ENCODE results near the gene FRYL. TPM values are rescaled to one million over a fixed set of nuclear protein-coding genes. Genes with fewer than 3 reads are reported as not detected.
"Not testable (repeated sequence)": the region's sequence is repeated elsewhere in the genome, so short reads cannot be mapped to it uniquely, and the experiment has no call there.

The FRYL gene
- total RNA-seq, 4 donors from 2014 or later, result 14.5 to 43.7 (median 20.1) TPM

DNA sequence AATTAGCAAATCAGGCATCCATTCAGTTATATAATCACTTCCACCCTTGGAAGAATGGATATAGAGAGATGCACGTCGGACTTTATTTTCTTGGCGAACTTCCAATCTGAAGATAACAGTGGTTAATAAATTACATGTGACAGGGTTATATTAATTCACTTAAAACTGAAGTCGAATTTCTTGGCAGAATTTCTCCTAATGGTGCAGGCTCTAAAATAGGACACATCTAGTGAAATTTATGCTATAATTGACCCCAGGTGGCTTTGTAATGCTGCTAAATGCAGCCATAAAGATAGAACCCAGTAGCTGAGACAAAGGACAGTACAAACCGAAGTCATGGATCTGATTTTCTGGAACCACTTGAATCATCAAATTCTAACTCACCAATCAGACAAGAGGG, 317.7 kb downstream of the FRYL start:
- no peaks in the 10 kb centered on the region for H3K27me3 ChIP-seq

GRCh38 chr4:48461000-48461399, 319.1 kb downstream of the FRYL start:
- intact Hi-C loops (cut with DNase I; ENCODE audit: low total_unique reads), result no loop called here
- H3K36me3 ChIP-seq, result no peaks in the 10 kb centered on the region
- no peak for DNase-seq
- in situ Hi-C loops (cut with MboI; ENCODE audit: low sequenced_read_pairs in 4 of 4), result loop anchor here in 1 of 4 donors (25.0 kb wide), 1 partner anchor 501 kb away; no protein-coding TSS in a partner anchor
- no peaks in the 10 kb centered on the region for H3K4me1 ChIP-seq
- no peak overlapping the region for H3K27ac ChIP-seq
- no peaks in the 10 kb centered on the region for H3K9me3 ChIP-seq
- no peaks in the 10 kb centered on the region for H3K27me3 ChIP-seq
- TF ChIP-seq POLR2A (IDR thresholded peaks at IDR 0.05) (no peak), CTCF (IDR thresholded peaks at IDR 0.05 in 4 of 5, conservative IDR thresholded peaks at IDR 0.05 in 1 of 5) (no peak)
- ATAC-seq, result no peak
- no peak overlapping the region for H3K4me3 ChIP-seq

More for the DNA sequence above, 317.7 kb downstream of the FRYL start:
- no peaks in the 10 kb centered on the region for H3K9me3 ChIP-seq
- DNase-seq (no peak), ATAC-seq (no peak)
- no peak overlapping the region for H3K4me3 ChIP-seq
- no peaks in the 10 kb centered on the region for H3K4me1 ChIP-seq
- TF ChIP-seq POLR2A (IDR thresholded peaks at IDR 0.05) (no peak), CTCF (IDR thresholded peaks at IDR 0.05 in 4 of 5, conservative IDR thresholded peaks at IDR 0.05 in 1 of 5) (no peak)
- in situ Hi-C loops (cut with MboI; ENCODE audit: low sequenced_read_pairs in 4 of 4), result loop anchor here in 1 of 4 donors (25.0 kb wide), 1 partner anchor 500 kb away; no protein-coding TSS in a partner anchor
- intact Hi-C loops (cut with DNase I; ENCODE audit: low total_unique reads), result no loop called here
- H3K36me3 ChIP-seq, result no peaks in the 10 kb centered on the region
- H3K27ac ChIP-seq, result no peak overlapping the region

DNA sequence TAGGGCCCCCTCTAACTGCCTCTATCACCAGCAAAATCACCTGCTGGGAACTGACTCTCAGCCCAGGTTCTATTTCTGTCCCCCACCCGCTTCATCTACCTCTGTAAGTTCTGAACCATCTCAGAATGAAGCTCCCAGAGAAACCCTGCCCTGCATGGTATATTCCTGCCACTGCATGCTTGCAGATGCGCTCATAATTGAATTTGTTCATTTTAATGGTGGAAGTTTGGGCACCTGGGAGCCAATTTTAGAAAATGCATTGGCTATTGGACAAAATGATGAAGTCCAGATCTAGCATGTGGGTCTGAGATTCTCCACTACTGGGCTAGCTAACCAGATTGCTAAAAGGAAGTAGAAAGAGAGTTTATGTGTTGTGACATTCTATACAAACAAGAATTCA, 325.5 kb downstream of the FRYL start:
- intact Hi-C loops (cut with DNase I; ENCODE audit: low total_unique reads) (no loop called here), in situ Hi-C loops (cut with MboI; ENCODE audit: low sequenced_read_pairs in 4 of 4) (loop anchor here in 1 of 4 donors (25.0 kb wide), 1 partner anchor 508 kb away; no protein-coding TSS in a partner anchor)
- H3K36me3 ChIP-seq, result no peaks in the 10 kb centered on the region
- H3K9me3 ChIP-seq, result no peaks in the 10 kb centered on the region
- no peaks in the 10 kb centered on the region for H3K27me3 ChIP-seq
- no peak overlapping the region for H3K27ac ChIP-seq
- no peak for TF ChIP-seq CTCF (IDR thresholded peaks at IDR 0.05 in 4 of 5, conservative IDR thresholded peaks at IDR 0.05 in 1 of 5)
- no peak for TF ChIP-seq POLR2A (IDR thresholded peaks at IDR 0.05)
- no peaks in the 10 kb centered on the region for H3K4me1 ChIP-seq
- ATAC-seq, result no peak
- no peak overlapping the region for H3K4me3 ChIP-seq
- no peak for DNase-seq

GRCh38 chr4:48451656-48452055, 328.4 kb downstream of the FRYL start:
- in situ Hi-C loops (cut with MboI; ENCODE audit: low sequenced_read_pairs in 4 of 4), result loop anchor here in 1 of 4 donors (25.0 kb wide), 1 partner anchor 511 kb away; no protein-coding TSS in a partner anchor

GRCh38 chr4:48450740-48451139, 329.3 kb downstream of the FRYL start:
- Histone ChIP-seq H3K4me1 (no peaks in the 10 kb centered on the region), H3K4me3 (no peak overlapping the region), H3K36me3 (no peaks in the 10 kb centered on the region), H3K27ac (no peak overlapping the region), H3K27me3 (no peaks in the 10 kb centered on the region), H3K9me3 (no peaks in the 10 kb centered on the region)
- no peak for DNase-seq
- in situ Hi-C loops (cut with MboI; ENCODE audit: low sequenced_read_pairs in 4 of 4) (loop anchor here in 1 of 4 donors (25.0 kb wide), 1 partner anchor 512 kb away; no protein-coding TSS in a partner anchor), intact Hi-C loops (cut with DNase I; ENCODE audit: low total_unique reads) (no loop called here)
- ATAC-seq, result no peak
- TF ChIP-seq POLR2A (IDR thresholded peaks at IDR 0.05) (no peak), CTCF (IDR thresholded peaks at IDR 0.05 in 4 of 5, conservative IDR thresholded peaks at IDR 0.05 in 1 of 5) (no peak)

More at GRCh38 chr4:48451656-48452055, 328.4 kb downstream of the FRYL start:
- DNase-seq; H3K27ac ChIP-seq; H3K4me1 ChIP-seq; H3K36me3 ChIP-seq; H3K27me3 ChIP-seq; intact Hi-C loops (cut with DNase I; ENCODE audit: low total_unique reads); ATAC-seq; H3K4me3 ChIP-seq; H3K9me3 ChIP-seq: not testable (repeated sequence)
